B cell (primary cell): ENCODE measurements around the gene EHMT2.

Experiments used
- CTCF ChIP-seq: fragments of 200-600 bp; IDR thresholded peaks from one replicate; pipeline ENCODE4 v1.8.0; 2022; ENCODE audit warnings: antibody characterized with exemption, mild to moderate bottlenecking
- EZH2 ChIP-seq: IDR thresholded peaks from 2 replicates; pipeline ENCODE4 v1.6.1; 2012; ENCODE audit warnings: borderline replicate concordance, low read depth, mild to moderate bottlenecking, moderate library complexity, low read length; ENCODE audit not compliant: insufficient read depth, poor library complexity, severe bottlenecking

GRCh38 chr6:31901953-31902643 is 4.6 kb upstream of the EHMT2 start, which contains the start of gene ZBTB12:
- no peak for TF ChIP-seq CTCF
- no peak for TF ChIP-seq EZH2
